Testis (tissue), 2 donors: ENCODE measurements around the gene TIGD3.

ENCODE experiments used
- CTCF ChIP-seq, 3 experiments: fragments of 450-650 bp in 2 of 3; fragments of 200-600 bp in 1 of 3; sonication (generic) in 1 of 3; IDR thresholded peaks; one replicate each; pipeline ENCODE4 v1.5.1; 2016 to 2019; ENCODE audit warnings: antibody characterized with exemption in 3 of 3, mild to moderate bottlenecking in 2 of 3, moderate library complexity in 1 of 3
- POLR2A ChIP-seq: fragments of 450-650 bp; IDR thresholded peaks from one replicate; pipeline ENCODE4 v1.6.1; 2017; ENCODE audit warnings: antibody characterized with exemption, mild to moderate bottlenecking, moderate library complexity

- TF ChIP-seq CTCF (IDR thresholded peaks at IDR 0.05) (no peak), POLR2A (no peak)
Observed at GRCh38 chr11:65321828-65322485, 32.6 kb upstream of the TIGD3 start.
